Fibroblast of peridontal ligament (primary cell): ENCODE data around the gene GALNT17.

Experiments
- DNase-seq: peaks from one replicate; pipeline ENCODE4 v3.0.0-alpha.2; 2010; ENCODE audit errors: extremely low read depth

GALNT17 gene

DNA sequence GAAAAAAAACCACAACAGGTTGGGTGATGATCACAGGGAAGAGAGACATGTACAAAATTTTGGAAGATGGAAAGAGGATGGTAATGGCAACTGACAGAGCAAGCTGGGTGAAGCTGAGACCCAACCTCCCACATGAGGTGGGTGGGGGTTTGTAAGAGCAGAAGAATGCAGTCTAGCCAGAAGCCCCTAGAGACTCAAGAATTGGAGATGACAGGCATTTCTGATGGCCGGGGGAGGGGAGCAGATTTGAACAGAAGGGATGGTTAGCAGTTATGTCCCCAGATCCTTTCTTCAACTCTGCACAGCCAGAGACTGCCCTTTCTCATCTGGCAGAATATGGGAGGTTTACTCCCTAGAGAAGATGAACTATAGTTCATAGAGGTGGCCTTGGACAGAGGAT is 208.0 kb downstream of the GALNT17 start:
- no peak for DNase-seq

DNA sequence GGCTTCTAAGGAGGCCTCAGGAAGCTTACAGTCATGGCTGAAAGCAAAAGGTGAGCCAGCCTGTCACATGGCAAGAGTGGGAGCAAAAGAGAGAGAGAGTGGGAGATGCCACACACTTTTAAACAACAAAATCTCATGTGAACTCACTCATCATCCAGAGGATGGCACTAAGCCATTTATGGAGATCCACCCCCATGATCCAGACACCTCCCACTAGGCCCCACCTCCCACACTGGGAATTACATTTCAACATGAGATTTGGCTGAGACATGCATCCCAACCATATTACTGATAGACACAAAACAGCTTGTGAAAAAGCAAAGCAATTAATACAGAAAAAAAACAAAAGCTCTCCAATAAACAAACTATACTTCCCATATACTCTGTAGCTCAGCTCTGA is 210.3 kb downstream of the GALNT17 start:
- DNase-seq: no peak

DNA sequence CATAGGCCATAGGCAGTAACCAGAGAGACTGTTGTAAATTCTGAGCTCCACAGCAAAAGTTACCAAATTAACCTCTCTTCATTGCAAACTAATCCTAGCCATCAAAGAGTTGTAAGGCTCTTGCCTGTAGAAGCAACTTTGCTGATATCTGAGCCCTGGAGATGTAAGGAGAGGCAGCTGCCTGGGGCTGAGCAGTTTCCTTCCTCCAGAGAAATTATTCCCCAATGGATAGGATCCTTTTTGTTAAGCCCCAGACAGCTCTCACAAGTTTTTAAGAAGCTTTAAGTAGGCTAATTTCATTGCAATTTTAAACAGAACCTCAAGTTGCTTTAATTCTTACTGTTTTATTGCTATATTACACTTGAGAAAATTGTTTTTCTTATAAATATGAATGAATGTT is 211.1 kb downstream of the GALNT17 start:
- no peak for DNase-seq

DNA sequence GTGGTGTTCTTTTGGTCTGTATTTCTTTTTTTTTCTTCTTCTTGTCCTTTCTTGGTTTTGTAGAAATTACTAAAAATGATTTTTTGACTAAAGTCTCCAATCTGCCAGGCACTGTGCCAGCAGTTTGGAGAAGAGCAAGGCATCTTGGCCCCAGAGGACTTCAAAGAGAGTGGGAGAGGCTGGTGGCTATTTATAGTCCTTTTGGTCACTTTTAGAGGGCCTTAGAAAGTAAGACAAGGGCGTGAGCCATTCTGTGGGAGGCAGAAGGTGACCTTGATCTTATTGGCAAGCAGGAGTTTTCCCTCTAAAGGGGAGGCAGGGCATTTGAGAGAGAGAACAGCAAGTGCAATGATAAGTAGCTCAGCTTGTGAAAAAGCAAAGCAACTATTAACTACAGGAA is 211.9 kb downstream of the GALNT17 start:
- no peak for DNase-seq

DNA sequence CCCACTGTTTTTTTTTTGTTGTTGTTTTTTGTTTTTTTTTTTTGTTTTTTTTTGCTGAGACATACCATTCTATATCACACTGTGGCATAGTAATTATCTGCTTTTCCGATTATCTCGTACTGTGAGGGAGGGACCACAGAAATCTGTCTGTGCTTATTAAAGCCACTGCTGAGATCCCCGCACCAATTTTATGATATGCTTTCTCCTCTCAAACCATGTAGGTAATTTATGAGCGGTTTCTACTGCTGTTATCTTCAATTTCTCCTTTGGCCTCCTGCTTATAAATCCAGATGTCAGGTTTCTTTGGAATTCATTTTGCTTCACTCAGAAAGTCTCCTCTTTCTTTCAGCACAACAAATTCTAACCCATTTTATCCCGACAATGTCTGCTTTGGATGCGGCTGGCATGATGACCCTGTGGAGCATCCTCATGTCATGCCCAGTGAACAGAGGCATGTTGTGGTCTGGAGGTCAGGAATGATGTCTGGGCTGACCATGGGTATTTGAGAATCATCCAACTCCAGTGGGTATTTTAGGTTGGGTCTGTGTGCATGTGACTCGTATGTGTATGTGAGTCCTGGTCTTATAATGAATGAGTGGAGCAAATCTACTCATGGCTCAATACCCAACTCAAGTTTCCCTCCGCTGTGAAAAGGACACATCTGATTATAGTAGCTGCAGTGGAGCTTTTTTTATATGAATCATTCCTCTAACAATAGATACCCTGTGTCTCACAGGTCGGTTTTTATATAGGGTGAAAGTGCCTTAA is 213.4 kb downstream of the GALNT17 start:
- DNase-seq: no peak

DNA sequence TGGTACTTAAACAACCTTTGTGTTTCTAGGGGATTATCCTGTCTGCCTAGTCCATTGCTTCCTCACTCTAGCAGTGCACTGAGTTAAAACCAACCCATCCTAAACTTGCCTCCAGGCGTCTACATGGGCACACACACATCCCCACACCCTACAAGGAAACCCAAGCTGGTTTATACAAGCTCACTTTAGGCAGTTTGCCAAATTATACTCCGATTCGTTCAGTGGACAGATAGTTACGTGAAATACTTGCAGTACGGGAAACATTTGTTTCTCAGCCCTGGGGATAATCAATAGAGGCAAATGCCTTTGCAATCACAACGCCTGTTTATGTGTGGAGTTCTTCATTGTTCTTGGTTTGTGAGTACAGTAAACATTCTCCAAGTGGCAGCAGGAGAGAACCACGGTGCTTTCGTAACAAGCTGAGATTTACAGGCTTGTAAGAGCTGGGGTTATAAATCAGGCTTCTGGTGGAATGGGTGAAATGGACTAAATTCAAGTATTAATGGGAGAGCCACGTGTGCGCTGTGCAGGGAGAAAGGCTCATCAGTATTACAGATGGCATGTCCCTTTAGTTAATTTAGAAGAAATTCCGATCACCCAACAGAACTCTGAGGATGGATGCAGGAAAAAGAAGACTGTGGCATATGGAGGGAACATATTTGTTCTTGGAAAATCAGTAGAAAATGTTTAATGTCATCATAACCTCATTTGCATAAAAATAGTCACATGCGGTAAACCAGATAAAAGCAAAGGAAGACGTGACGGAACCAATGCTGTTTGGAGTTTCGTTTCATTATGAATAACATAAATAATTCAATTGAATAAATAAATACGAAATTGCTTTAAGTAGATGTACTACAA is 217.1 kb downstream of the GALNT17 start:
- no peak for DNase-seq

DNA sequence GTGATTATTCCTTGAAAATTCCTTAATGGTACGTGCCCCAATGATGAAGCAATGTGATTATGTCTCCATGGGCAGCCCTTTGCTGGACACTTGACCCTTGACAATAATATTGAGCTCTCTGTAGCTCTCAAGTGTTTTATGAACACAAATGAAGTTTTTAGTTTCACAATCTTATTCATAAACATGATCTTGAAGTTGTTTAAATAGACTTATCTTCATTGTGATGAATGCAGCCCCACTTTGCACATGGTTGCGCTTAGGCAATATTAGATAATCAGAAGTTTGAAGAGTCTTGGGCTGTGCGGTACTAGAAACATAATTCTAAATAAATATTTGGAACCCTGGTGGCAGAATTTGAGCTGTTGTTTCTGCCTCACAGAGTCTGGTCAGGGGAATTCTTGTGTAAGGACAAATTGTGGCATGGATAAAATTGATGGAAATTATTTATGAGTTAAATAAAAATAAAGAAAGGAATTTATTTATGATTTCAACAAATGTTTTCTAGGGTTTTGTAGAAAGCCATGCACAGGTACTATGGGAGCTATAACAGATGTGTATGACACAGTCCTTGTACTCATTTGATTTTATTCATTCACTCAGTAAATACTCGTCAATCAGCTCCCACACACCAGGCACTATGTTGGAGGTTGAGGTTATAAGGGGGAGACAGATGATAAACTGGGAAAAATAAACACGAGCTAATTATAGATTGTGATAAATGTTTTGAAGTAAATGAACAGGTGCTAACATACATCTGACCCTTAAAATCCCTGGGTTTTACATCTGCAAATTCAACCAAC is 217.9 kb downstream of the GALNT17 start:
- no peak for DNase-seq

DNA sequence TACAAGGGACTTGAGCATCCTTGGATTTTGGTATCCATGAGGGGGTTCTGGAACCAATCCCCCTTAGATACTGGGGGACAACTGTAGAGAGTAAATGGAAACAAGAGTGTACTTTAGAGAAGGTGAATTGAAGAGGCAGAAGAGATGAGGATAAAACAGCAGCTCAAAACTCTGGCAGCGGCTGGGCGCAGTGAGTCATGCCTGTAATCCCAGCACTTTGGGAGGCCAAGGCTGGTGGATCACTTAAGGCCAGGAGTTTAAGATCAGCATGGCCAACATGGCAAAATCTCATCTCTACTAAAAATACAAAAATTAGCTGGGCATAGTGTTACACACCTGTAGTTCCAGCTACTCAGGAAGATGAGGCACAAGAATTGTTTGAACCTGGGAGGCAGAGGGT is 218.7 kb downstream of the GALNT17 start:
- DNase-seq: no peak

DNA sequence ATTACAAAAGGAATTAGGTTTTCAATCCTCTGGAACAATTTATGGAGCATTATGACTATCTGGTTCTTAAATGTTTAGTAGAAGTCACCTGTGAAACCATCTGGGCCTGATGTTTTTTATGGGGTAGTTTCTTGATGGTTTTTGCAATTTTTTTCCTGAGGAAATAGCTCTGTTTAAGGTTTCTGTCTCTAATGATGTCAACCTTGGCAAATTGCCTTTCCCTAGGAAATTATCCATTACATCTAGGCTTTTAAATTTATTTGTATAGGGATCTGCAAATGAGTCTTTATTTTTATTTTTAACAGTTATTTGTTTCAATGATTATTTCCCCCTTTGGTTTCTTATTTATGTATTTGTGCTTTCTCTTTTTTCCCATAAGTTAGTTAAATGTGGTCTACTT is 222.8 kb downstream of the GALNT17 start:
- no peak for DNase-seq

DNA sequence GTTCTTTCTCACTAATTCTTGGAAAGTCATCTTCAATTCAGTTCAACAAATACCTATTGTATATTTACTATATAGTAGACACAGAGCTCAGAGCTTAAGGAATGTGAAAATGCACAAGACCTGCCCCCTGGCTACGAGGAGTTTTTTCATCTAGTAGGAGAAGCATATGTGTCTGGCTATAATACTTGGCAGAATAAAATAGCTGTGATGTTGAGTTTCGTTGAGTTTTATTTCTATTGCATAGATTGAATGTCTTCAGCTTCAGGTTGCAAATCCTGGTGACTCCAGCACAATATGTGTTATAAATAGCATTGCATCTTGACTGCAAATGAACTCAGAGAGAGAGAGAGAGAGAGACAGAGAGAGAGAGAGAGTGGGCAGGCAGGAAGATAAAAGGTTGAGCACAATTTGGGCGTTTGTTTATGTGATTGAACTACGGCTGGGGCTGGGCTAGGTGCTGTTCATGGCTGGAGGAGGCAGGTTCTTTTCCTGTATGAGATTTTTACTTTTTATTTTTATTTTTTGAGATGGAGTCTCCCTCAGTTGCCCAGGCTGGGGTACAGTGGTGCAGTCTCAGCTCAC is 229.6 kb downstream of the GALNT17 start:
- no peak for DNase-seq

DNA sequence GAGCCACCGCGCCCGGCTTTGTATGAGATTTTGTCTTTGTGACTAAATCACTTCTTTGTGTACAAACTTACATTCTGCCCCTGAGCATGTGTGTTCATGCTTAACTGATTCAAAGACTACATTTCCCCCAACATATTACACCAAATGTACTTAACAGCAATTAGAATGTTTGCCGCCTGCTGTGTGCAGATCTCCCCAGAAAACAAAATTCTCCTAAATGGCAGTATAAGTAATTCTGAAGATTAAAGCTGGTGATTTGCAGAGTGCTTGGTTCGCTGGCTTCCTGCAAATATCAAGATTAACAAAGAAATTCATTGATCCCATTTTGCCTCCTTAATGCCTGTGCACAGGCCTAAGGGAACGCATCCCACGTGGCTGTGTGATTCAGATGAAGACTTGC is 230.3 kb downstream of the GALNT17 start:
- no peak for DNase-seq

DNA sequence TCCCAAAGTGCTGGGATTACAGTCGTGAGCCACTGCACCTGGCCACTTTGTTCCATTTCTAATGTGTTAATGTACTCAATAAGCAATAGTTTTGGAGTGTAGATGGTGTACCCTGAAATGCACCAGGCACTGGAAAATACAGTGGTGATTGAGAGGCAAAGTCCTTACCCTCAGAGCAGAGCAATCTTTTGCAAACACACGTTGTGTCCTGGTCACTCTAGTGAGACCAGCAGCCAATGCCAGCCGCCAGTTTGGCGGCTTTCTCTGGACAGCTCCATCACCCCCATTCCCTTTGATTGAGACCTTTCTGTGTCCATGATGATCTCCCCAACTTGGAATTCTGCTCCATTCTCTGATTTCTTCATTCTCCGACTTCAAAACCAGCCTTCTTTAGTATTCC is 231.3 kb downstream of the GALNT17 start:
- DNase-seq: no peak

DNA sequence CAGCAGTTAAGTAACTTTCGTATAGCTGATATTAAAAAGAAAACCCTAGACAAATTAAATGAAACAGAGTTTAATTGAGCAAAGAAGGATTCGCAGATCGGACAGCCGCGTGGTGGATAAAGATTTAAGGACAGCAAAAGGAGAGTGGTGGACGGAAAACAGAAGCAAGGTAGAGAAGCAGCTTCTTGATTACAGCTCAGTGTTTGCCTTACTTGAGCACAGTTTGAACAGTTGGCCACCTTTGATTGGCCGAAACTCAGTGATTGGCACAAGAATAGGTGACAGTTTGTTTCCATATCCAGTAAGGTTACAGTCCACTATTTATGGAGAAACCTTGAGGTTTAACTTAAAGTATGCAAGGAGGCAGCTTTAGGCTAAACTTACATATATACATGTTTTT is 231.7 kb downstream of the GALNT17 start:
- no peak for DNase-seq

DNA sequence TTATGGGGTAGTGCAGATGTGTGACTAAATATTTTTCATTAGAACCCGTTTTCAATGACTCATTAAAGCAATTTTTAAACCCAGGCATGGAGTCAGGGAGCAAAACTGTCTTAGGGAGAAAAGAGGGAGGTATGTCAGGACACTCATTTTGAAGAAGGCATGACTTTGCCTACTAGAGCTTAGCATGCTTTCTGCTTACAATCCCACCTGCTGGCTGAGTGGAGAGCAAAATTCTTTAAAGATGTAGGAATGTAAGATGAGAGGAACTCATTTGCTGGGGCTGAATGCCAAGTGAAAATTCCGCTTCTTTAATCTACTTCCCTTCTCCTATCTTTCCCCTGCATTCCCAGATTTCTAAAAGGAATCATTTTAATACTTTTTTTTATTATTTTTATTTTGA is 232.6 kb downstream of the GALNT17 start:
- DNase-seq: no peak

DNA sequence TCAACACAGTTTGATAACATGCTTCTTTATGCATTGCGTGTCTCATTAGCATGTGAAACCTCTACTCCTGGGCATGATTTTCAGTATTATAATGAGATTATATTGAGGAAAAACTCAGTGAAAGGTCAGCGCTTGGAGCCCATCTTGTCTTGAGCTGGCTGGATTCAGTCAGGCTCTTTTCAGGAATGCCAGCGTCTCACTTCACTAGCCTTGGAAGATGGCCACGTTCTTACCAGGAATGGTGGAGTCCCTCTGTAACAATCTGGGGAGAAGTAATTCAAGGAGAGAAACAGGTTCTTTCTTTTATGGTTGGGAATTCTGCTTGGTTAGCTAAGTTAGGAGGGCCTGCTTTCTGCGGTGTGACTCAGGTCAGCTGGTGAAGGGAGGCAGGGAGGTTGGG is 241.0 kb downstream of the GALNT17 start:
- no peak for DNase-seq

DNA sequence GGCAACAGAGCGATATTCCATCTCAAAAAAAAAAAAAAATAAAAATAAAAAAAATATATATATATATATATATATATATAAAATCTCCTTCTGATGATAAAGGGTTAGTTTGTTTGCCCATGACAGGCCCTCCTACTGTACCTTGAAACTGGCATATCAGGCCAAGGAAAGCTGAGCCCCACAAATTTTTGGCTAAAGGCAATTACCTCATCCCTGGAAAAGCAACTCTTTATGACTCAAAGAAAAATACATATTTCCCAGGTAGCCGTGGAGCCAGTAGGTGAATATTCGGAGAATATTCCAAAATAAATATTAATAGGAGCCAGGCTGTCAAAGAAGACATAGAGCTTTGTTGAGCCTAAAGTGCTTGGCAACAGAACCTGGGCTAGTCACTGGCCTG is 245.1 kb downstream of the GALNT17 start:
- no peak for DNase-seq

DNA sequence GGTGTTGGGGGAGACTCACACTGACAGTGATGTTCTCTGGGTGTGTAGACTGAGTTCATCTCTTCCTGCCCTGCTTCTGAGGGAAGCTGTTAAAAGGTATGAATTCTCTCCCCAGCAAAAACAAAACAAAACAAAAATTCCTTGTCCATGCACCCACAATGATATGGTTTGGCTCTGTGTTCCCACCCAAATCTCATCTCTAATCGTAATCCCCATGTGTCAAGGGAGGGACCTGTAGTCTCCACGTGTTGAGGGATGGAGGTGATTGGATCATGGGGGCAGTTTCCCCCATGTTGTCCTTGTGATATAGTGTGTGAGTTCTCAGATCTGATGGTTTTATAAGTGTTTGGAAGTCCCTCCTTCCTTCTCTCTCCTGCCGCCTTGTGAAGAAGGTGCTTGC is 245.5 kb downstream of the GALNT17 start:
- no peak for DNase-seq

DNA sequence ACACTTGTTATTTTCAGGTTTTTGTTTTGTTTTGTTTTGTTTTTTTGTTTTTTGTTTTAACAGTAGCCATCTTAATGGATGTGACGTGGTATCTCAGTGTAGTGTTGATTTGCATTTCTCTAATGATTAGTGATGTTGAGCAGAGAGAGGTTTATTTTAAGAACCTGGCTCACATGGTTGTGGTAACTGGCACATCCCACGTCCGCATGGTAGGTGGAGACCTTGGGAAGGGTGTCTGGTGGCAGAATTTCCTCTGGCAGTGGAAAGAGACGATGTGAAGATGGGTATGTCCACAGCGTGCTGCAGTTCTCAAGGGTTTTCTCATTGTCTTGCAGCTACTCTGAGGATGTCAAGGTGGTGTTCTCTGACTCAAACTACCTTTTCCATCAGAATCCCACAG is 252.2 kb downstream of the GALNT17 start:
- no peak for DNase-seq

DNA sequence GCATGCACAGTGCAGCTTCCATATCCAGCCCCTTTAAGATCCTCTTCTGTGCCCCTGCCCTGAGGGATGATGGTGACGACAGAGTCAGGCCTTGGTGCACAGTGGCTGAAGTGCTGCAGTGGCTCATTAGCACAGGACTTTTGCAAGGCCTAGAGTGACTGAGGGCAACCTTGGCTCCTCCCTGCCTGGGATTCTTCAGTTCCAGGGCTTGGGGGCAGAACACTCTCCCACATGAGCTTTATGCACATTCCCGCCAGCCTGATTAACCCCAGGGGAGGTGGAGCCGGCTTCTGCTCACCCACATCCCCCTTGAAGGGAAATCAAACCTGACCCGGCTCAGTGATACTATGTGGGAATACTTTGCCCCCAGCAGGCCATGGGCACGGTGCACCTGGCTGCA is 253.4 kb downstream of the GALNT17 start:
- no peak for DNase-seq

DNA sequence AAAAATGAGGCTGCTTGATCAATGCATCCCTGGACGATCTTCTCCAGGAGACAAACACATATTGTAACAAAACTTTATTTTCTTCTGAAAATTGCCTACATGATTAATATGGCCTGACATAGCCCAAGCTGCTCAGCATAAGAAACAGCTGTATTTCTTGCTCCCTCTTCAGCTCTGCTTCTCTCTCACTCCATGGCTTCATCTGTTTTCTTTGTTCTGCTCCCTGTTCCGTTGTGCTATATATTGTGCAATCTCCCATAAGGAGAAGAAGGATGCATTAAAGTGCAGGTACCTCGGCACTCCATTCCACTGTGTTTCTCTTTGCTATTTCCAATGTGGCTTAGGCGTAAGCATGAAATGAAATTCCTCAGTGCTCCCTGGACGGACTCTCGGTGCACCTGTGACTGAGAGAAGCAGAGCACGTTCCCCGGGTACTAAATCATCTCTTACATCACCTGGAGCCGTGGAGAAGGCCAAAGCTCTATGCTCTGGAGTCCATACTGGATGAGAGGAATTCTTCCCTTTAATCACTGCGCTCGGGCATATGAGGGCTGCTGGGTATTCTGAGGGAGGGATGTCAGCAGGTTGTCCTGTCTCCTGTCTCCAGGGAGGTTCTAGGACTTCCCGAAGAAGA is 254.3 kb downstream of the GALNT17 start:
- DNase-seq: no peak

DNA sequence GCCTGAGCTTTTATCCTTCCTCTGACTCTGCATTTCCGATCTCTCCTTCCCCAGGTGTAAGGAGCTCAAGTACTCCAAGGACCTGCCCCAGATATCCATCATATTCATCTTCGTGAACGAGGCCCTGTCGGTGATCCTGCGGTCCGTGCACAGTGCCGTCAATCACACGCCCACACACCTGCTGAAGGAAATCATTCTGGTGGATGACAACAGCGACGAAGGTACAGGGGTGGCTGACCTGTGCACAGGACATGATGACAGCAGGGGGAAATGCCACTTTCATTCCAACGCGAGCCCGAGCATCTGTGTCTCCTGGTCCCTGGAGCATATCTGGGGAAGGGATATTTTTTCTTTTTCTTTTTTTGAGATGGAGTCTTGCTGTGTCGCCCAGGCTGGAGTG is 256.2 kb downstream of the GALNT17 start:
- DNase-seq: no peak

DNA sequence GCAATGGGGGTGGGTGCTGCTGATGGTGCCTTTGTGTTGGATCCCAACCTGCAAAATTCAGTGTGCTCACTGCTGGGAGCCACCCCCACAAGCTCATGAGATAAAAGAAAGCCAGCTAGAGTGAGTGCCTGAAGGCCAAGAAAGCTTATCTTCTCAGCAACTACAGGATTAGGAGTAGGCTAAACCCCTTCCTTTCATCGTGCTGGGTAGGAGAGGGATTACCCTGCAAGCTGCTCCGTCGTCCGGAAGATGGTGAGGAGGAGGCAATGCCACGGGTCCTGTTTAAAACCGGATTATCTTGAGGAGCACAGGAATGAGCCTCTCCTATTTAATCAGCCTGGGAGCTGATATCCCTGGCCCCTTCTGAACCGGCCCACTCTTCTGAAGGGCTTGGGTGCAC is 258.0 kb downstream of the GALNT17 start:
- no peak for DNase-seq
